HG02885 (cell line): ENCODE results near the gene DISP3.

Experiments used
- ATAC-seq: cut with Tn5 transposase; IDR thresholded peaks from one replicate; pipeline ENCODE4 v1.9.1; 2021; ENCODE audit warnings: mild to moderate bottlenecking; ENCODE audit not compliant: unreplicated experiment, poor library complexity

The DISP3 gene

GRCh38 chr1:11507309-11507708 is 28.4 kb downstream of the DISP3 start:
- no peak for ATAC-seq

GRCh38 chr1:11513681-11514080 is 34.7 kb downstream of the DISP3 start:
- no peak for ATAC-seq

GRCh38 chr1:11514366-11514765 is 35.4 kb downstream of the DISP3 start:
- no peak for ATAC-seq

- ATAC-seq, result no peak
These were observed 36.7 kb downstream of the DISP3 start for GRCh38 chr1:11515368-11516300.

- no peak for ATAC-seq
These were observed 38.1 kb downstream of the DISP3 start for GRCh38 chr1:11516961-11517635.

- ATAC-seq, result no peak
These were observed 39.2 kb downstream of the DISP3 start for GRCh38 chr1:11518016-11518701.

- no peak for ATAC-seq
These were observed 40.1 kb downstream of the DISP3 start for GRCh38 chr1:11518791-11519628.

- no peak for ATAC-seq
These were observed 40.7 kb downstream of the DISP3 start for GRCh38 chr1:11519629-11520031.

- no peak for ATAC-seq
These were observed 41.7 kb downstream of the DISP3 start for GRCh38 chr1:11520531-11521233.

GRCh38 chr1:11521582-11522399 is 42.8 kb downstream of the DISP3 start:
- no peak for ATAC-seq

GRCh38 chr1:11522400-11523235 is 43.7 kb downstream of the DISP3 start:
- ATAC-seq, result no peak

- ATAC-seq, result no peak
These were observed 44.3 kb downstream of the DISP3 start for GRCh38 chr1:11523261-11523660.

- no peak for ATAC-seq
These were observed 45.0 kb downstream of the DISP3 start for GRCh38 chr1:11523746-11524464.

- ATAC-seq, result no peak
These were observed 45.7 kb downstream of the DISP3 start for GRCh38 chr1:11524465-11525150.

GRCh38 chr1:11525151-11525505 is 46.2 kb downstream of the DISP3 start:
- ATAC-seq, result no peak

GRCh38 chr1:11525516-11525915 is 46.6 kb downstream of the DISP3 start:
- no peak for ATAC-seq
